Omental fat pad (tissue), 4 donors: ENCODE data around the gene RASSF1. TPM values are rescaled to one million over a fixed set of nuclear protein-coding genes. Genes with fewer than 3 reads are reported as not detected.

ENCODE experiments used
- total RNA-seq, 4 donors: library from RNA; depleted of rRNA; stranded (reverse); fragments of >200 nt; gene quantifications; one replicate each; pipeline ENCODE4 v1.1.0, GENCODE V29; 2016

Gene RASSF1
- total RNA-seq, 4 donors from 2014 or later: 42.1 to 82.0 (median 53.3) TPM

Other genes starting within 250 kb of the RASSF1 start
- 10 to 100 TPM; 18.3 to 46.2 (median 33.8) TPM for gene SEMA3F, start 185.5 kb downstream of the RASSF1 start, total RNA-seq
- gene GNAT1, start 149.2 kb downstream of the RASSF1 start, total RNA-seq: 1 to 10 TPM in 1 of 4 donors, not detected in 3; 1.3 TPM
- 1 to 10 TPM in 1 of 4 donors, under 1 TPM in 2, not detected in 1; 0.56 to 1.5 (median 0.84) TPM for gene SLC38A3, start 135.6 kb downstream of the RASSF1 start, total RNA-seq
- 100 to 1,000 TPM; 157 to 305 (median 241) TPM for gene GNAI2, start 104.6 kb downstream of the RASSF1 start, total RNA-seq
- gene SEMA3B, start 71.7 kb downstream of the RASSF1 start, total RNA-seq: 10 to 100 TPM; 14.2 to 94.1 (median 45.4) TPM
- gene LSMEM2, start 61.7 kb downstream of the RASSF1 start, total RNA-seq: not detected
- gene IFRD2, start 48.4 kb downstream of the RASSF1 start, total RNA-seq: 100 to 1,000 TPM in 1 of 4 donors, 10 to 100 TPM in 3; 40.0 to 178 (median 72.2) TPM
- gene HYAL3, start 41.4 kb downstream of the RASSF1 start, total RNA-seq: 1 to 10 TPM; 1.9 to 6.2 (median 4.0) TPM
- 1 to 10 TPM; 3.4 to 8.4 (median 5.3) TPM for gene NAA80, start 41.4 kb downstream of the RASSF1 start, total RNA-seq
- 10 to 100 TPM in 3 of 4 donors, 1 to 10 TPM in 1; 6.8 to 32.3 (median 14.6) TPM for gene HYAL1, start 37.3 kb downstream of the RASSF1 start, total RNA-seq
- gene HYAL2, start 18.1 kb downstream of the RASSF1 start, total RNA-seq: 100 to 1,000 TPM; 106 to 348 (median 175) TPM
- 10 to 100 TPM; 13.7 to 28.8 (median 22.8) TPM for gene TUSC2, start 12.6 kb downstream of the RASSF1 start, total RNA-seq
- gene ZMYND10, start 4.9 kb upstream of the RASSF1 start, total RNA-seq: 1 to 10 TPM in 1 of 4 donors, under 1 TPM in 3; 0.28 to 2.1 (median 0.64) TPM
- 10 to 100 TPM in 3 of 4 donors, 1 to 10 TPM in 1; 9.5 to 22.7 (median 13.9) TPM for gene NPRL2, start 9.9 kb upstream of the RASSF1 start, total RNA-seq
- 10 to 100 TPM; 26.4 to 33.7 (median 30.2) TPM for gene CYB561D2, start 10.0 kb upstream of the RASSF1 start, total RNA-seq
- 10 to 100 TPM; 41.5 to 70.6 (median 52.1) TPM for gene TMEM115, start 18.7 kb upstream of the RASSF1 start, total RNA-seq
- gene CACNA2D2, start 162.8 kb upstream of the RASSF1 start, total RNA-seq: 1 to 10 TPM in 1 of 4 donors, under 1 TPM in 3; 0.19 to 3.6 (median 0.94) TPM
- gene C3orf18, start 226.9 kb upstream of the RASSF1 start, total RNA-seq: 10 to 100 TPM in 1 of 4 donors, 1 to 10 TPM in 3; 4.4 to 11.1 (median 9.2) TPM
- gene HEMK1, start 228.7 kb upstream of the RASSF1 start, total RNA-seq: 1 to 10 TPM; 4.8 to 8.3 (median 6.7) TPM